PC-3 (cell line): ENCODE measurements around the gene DAO.

Source experiments
- CTCF ChIP-seq: fragments of 300-600 bp; sonication (generic); conservative IDR thresholded peaks from 2 replicates; pipeline ENCODE4 v1.5.1; 2017; ENCODE audit warnings: antibody characterized with exemption, low read depth, mild to moderate bottlenecking, low read length
- EZH2 ChIP-seq: fragments of 300-600 bp; sonication (generic); IDR thresholded peaks from one replicate; pipeline ENCODE4 v1.6.1; 2017; ENCODE audit warnings: antibody characterized with exemption, mild to moderate bottlenecking, low read length; ENCODE audit not compliant: unreplicated experiment
- EZH2phosphoT487 ChIP-seq: fragments of 300-600 bp; sonication (generic); IDR thresholded peaks from 2 replicates; pipeline ENCODE4 v1.6.1; 2018; ENCODE audit warnings: mild to moderate bottlenecking, antibody characterized with exemption, low read length, borderline replicate concordance

GRCh38 chr12:108907839-108908351, 28.0 kb downstream of the DAO start:
- TF ChIP-seq CTCF (no peak), EZH2phosphoT487 (no peak), EZH2 (no peak)
